Panc1 (cell line): ENCODE data around the gene HCN2.
"Not testable (repeated sequence)": the region's sequence is repeated elsewhere in the genome, so short reads cannot be mapped to it uniquely, and the experiment has no call there.

Source experiments
- SIN3A ChIP-seq: IDR thresholded peaks from 2 replicates; pipeline ENCODE4 v1.6.1; 2012; ENCODE audit warnings: low read depth, mild to moderate bottlenecking, low read length, moderate library complexity, borderline replicate concordance; ENCODE audit not compliant: insufficient read depth
- TCF7L2 ChIP-seq: IDR thresholded peaks from 2 replicates; pipeline ENCODE4 v1.6.1; 2011; ENCODE audit warnings: mild to moderate bottlenecking, low read depth, low read length, inconsistent platforms
- TF ChIP-seq, protein P1 (sequence below): fragments of 450-650 bp; IDR thresholded peaks from 2 replicates; pipeline ENCODE4 v1.5.1; 2017; ENCODE audit warnings: mild to moderate bottlenecking
- TF ChIP-seq, protein P2 (sequence below), 2 experiments: IDR thresholded peaks; 2 replicates each; pipeline ENCODE4 v1.6.1; 2011 to 2012; ENCODE audit warnings: low read depth in 2 of 2, control low read depth in 1 of 2, low read length in 1 of 2, mild to moderate bottlenecking in 1 of 2, moderate library complexity in 1 of 2; ENCODE audit not compliant: insufficient read depth in 1 of 2

DNA sequence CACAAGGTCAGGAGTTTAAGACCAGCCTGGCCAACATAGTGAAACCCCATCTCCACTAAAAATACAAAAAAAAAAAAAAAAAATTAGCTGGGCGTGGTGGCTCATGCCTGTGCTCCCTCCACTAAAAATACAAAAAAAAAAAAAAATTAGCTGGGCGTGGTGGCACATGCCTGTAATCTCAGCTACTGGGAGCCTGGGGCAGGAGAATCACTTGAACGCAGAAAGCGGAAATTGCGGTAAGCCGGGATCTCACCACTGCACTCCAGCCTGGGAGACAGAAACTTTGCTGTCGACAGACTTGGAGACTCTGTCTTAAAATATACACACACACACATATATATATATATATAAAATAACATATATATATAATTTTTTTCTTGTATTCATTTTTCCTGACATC lies 36.9 kb downstream of the HCN2 start:
- TF ChIP-seq, protein P1, sequence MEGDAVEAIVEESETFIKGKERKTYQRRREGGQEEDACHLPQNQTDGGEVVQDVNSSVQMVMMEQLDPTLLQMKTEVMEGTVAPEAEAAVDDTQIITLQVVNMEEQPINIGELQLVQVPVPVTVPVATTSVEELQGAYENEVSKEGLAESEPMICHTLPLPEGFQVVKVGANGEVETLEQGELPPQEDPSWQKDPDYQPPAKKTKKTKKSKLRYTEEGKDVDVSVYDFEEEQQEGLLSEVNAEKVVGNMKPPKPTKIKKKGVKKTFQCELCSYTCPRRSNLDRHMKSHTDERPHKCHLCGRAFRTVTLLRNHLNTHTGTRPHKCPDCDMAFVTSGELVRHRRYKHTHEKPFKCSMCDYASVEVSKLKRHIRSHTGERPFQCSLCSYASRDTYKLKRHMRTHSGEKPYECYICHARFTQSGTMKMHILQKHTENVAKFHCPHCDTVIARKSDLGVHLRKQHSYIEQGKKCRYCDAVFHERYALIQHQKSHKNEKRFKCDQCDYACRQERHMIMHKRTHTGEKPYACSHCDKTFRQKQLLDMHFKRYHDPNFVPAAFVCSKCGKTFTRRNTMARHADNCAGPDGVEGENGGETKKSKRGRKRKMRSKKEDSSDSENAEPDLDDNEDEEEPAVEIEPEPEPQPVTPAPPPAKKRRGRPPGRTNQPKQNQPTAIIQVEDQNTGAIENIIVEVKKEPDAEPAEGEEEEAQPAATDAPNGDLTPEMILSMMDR, result not testable (repeated sequence)
- not testable (repeated sequence) for TF ChIP-seq SIN3A, TCF7L2
- TF ChIP-seq, protein P2, sequence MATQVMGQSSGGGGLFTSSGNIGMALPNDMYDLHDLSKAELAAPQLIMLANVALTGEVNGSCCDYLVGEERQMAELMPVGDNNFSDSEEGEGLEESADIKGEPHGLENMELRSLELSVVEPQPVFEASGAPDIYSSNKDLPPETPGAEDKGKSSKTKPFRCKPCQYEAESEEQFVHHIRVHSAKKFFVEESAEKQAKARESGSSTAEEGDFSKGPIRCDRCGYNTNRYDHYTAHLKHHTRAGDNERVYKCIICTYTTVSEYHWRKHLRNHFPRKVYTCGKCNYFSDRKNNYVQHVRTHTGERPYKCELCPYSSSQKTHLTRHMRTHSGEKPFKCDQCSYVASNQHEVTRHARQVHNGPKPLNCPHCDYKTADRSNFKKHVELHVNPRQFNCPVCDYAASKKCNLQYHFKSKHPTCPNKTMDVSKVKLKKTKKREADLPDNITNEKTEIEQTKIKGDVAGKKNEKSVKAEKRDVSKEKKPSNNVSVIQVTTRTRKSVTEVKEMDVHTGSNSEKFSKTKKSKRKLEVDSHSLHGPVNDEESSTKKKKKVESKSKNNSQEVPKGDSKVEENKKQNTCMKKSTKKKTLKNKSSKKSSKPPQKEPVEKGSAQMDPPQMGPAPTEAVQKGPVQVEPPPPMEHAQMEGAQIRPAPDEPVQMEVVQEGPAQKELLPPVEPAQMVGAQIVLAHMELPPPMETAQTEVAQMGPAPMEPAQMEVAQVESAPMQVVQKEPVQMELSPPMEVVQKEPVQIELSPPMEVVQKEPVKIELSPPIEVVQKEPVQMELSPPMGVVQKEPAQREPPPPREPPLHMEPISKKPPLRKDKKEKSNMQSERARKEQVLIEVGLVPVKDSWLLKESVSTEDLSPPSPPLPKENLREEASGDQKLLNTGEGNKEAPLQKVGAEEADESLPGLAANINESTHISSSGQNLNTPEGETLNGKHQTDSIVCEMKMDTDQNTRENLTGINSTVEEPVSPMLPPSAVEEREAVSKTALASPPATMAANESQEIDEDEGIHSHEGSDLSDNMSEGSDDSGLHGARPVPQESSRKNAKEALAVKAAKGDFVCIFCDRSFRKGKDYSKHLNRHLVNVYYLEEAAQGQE (IDR thresholded peaks at IDR 0.05; ENCODE audit: insufficient read depth in 1 of 2, low read depth in 2 of 2, low read length in 1 of 2), result not testable (repeated sequence)
